Fibroblast of skin of left quadriceps (primary cell): ENCODE results near the gene SLAMF7.

Experiments
- DNase-seq, 2 experiments: peaks; one replicate each; pipeline ENCODE4 v3.0.0-alpha.2; 2013; ENCODE audit warnings: low read depth in 2 of 2

Gene SLAMF7

DNA sequence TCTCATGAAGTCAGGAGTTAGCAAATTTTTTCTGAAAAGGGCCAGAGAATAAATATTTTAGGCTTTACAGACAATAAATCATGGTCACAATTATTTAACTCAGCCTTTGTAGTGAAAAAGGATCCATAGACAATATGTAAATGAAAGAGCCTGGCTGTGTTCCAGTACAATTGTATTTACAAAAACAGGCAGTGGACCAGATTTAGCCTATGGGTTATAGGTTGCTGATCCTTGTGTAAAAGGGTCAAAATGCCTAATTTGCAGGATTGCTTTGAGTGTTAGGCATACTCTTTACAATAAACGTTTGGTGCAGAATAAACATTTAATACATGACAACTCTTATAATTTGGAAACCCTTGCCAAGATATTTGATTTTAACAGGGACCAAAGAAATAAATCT is 6.5 kb downstream of the SLAMF7 start:
- DNase-seq = no peak

DNA sequence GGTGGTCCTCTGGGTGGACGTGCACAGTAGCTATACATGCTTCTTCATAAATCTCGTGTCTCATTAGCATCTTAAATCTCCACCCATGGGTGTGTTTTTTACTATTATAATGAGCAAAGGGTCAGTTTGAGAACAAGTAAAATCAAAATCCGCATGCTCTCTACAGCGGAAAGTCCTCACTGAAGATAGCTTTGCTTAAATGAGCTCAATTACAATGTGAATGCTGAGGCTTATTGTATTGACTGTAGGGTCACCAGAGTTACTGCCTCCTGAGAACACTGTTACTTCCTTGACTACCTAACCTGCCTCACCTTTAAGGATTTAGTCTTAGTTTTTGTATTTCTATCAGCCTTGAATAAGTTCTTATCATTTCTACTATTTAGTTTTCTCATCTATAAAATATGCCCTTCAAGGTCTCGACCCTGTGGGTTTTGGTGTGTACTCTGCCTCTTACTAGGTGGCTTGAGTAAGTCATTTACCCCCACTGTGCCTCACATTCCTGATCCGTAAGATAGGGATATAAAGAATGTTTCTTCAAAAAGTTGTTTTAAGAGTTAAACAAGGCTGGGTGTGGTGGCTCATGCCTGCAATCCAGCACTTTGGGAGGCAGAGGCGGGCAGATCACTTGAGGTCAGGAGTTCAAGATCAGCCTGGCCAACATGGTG is 7.9 kb downstream of the SLAMF7 start:
- no peak for DNase-seq

DNA sequence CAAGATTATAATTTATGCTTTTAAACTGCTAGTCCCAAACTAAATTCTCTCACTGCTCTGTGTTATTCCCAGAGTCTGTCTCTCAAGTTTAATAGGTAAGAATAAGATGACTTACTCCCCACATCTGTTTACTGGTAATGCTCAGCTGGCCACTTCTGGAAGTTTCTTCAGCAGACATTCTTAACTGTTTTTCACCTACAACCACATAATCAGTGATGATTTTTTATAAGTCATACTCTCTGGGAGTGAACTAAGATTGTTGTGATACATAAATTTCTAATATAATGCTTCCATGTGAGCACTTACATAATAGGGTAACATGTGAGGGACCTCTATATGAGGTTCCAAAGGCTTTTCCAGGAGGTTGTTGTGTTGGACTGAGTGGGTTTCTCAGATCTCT is 8.7 kb downstream of the SLAMF7 start:
- DNase-seq = no peak

DNA sequence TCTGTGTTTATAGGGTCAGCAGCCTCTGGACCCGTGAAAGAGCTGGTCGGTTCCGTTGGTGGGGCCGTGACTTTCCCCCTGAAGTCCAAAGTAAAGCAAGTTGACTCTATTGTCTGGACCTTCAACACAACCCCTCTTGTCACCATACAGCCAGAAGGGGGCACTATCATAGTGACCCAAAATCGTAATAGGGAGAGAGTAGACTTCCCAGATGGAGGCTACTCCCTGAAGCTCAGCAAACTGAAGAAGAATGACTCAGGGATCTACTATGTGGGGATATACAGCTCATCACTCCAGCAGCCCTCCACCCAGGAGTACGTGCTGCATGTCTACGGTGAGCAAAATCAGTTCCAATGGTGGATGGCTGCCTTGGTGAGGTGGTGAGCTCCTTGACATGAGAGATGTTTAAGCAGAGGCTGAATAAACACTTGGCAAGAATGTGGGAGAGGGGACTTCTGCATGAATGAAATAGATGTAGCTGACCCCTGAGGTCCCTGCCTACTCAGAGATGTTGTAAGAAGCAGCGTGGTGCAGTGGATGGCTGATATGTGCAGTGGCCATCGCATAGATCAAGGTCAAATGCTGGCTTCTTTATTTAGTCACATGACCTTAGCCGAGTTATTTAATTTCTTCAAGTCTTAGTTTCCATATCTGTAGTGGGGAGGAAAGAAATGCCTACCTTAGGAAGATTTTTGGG is 9.3 kb downstream of the SLAMF7 start:
- DNase-seq = no peak

DNA sequence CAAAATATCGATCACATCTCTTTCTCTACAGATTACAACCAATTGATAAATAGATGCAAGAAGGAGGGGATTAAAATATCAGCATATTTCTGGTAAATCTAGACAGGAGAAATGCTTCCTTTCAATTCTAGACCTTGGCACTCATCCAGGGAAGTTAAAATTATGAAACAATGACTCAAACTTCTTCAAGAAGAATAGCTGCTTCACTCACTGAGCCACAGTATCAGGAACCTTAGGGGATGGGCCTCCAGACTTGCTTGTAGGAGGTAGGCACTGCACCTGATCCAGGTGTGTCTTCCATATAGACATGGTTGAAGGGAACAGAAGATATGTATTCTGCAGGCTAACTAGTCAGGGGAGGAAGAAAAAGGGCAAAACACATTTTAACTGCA is 9.8 kb downstream of the SLAMF7 start:
- no peak for DNase-seq

- no peak for DNase-seq
Observed at GRCh38 chr1:160750608-160751007, 11.6 kb downstream of the SLAMF7 start.

GRCh38 chr1:160752406-160752805 is 13.4 kb downstream of the SLAMF7 start:
- no peak for DNase-seq

DNA sequence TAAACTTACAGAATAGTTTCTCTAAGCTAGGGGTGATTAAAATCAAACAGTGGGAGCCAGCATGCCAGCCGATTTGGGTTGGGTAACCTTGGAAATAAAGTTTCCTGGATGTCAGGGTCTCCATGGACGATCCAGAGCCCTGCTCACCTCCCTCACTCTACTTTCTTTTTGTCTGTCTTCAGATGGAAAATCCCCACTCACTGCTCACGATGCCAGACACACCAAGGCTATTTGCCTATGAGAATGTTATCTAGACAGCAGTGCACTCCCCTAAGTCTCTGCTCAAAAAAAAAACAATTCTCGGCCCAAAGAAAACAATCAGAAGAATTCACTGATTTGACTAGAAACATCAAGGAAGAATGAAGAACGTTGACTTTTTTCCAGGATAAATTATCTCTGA is 13.9 kb downstream of the SLAMF7 start:
- DNase-seq = no peak

DNA sequence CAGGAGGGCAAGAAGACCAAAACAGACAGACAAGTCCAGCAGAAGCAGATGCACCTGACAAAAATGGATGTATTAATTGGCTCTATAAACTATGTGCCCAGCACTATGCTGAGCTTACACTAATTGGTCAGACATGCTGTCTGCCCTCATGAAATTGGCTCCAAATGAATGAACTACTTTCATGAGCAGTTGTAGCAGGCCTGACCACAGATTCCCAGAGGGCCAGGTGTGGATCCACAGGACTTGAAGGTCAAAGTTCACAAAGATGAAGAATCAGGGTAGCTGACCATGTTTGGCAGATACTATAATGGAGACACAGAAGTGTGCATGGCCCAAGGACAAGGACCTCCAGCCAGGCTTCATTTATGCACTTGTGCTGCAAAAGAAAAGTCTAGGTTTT is 14.5 kb downstream of the SLAMF7 start:
- no peak for DNase-seq

GRCh38 chr1:160755461-160755860 is 16.4 kb downstream of the SLAMF7 start:
- no peak for DNase-seq

GRCh38 chr1:160755911-160756848 is 17.1 kb downstream of the SLAMF7 start:
- no peak for DNase-seq

- DNase-seq = no peak
Observed at GRCh38 chr1:160756849-160757201, 17.8 kb downstream of the SLAMF7 start.

DNA sequence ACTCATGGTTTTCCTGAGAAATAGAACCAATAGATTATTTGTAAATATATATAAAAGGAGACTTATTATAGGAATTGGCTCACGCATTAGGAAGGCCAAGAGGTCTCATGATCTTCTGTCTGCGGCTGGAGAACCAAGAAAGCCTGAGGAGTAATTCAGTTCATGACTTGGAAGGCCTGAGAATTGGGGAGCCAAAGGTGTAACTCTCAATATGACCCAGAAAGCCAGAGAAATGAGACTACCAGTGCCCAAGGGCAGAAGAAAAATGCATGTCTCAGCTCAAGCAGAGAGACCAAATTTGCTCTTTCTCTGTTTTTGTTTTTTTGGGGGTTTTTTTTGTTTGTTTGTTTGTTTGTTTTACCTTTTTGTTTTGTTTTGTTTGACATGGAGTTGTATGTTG is 19.5 kb downstream of the SLAMF7 start:
- no peak for DNase-seq

GRCh38 chr1:160759740-160760139 is 20.7 kb downstream of the SLAMF7 start:
- DNase-seq = no peak

- DNase-seq = no peak
Observed at GRCh38 chr1:160761046-160761445, 22.0 kb downstream of the SLAMF7 start.

DNA sequence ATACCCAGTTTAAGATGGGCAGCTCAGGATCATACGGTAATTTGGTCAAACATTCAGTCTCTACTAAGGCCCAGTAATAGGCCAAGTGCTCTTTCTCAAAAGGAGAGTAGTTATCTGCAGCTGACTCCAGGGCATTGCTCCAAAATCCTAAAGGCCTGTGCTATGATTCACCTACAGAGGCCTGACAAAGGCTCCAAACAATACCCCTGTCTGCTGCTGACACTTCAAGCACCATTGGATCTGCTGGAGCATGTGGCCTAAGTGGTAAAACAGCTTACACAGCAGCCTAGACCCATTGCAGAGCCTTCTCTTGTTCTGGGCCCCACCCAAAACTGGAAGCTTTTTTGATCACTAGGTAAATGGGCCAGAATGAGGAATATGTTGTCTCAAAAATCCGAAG is 22.8 kb downstream of the SLAMF7 start:
- DNase-seq = no peak

GRCh38 chr1:160763993-160764392 is 24.9 kb downstream of the SLAMF7 start:
- no peak for DNase-seq

DNA sequence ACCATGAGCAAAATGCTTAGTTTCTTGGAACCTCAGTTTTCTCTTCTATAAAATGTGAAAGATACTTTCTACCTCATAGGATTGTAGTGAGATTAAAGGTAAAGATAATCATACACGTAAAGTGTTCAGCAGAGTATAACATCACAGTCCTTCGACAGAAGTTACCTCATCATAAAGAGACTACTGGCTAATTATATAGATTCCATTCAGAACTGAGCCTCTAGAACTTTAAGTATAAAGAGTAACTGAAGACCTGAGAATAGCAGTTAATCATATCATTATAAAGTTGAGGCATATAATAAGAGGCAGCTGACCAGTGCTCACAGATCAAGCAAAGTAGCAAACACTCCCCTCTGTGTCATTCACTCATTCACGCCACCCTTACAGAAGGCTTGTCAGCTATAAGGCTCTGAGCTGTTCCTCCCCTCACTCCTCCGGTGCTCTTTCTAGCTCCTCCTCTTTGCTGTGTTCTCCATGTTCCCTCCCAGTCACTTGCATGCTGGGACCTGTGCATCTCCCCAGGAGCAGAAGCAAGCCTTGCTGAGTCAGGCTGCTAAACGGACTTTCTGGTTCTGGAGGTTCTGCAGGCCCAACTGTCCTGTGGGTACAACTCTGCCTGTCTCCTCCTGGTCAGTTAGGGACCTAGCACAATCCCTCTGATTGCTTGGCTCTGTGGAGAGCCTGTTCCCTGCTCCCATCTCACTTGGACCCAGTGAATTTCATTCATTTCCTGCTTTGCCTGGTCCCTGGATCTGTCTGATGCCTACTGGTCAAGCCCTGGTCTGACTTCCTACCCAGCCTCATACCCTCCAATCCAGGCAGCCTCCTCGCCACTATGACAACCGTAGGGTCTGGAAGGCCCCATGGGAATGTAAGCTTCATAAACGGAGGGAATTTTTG is 28.6 kb downstream of the SLAMF7 start:
- DNase-seq = no peak

- no peak for DNase-seq
Observed at GRCh38 chr1:160768295-160768657, 29.2 kb downstream of the SLAMF7 start.

DNA sequence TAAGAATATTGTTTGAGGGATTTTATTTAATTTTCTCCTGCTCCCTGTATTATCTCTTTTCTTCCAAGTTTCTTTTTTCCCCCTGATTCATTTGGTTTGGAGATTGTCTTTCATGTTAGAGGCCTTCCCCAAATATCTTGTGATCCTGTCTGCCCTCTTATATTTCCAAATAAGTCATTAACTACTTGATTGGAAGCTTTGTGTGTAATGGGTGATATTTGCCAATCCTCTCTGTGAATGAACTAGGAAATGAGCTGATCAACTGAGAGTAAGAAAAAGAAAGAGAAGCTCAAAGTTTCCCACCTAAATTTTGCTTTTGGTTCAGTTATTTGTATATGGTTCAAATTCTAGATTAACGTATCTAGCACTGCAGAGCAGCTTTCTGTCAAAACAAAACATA is 33.3 kb downstream of the SLAMF7 start:
- no peak for DNase-seq

- no peak for DNase-seq
Observed at GRCh38 chr1:160773093-160773492, 34.0 kb downstream of the SLAMF7 start.
